GM12891 (cell line): ENCODE results near the gene PARM1.
"Not testable (repeated sequence)": the region's sequence is repeated elsewhere in the genome, so short reads cannot be mapped to it uniquely, and the experiment has no call there.

Source experiments
- DNase-seq: peaks from one replicate; pipeline ENCODE4 v3.0.0; 2011; ENCODE audit warnings: low spot score; ENCODE audit not compliant: insufficient read length
- FAIRE-seq: peaks from 2 replicates; lab custom pipeline; 2011; peaks lifted over from hg19 to GRCh38; lab: Jason Lieb, UNC
- PAX5 ChIP-seq: IDR thresholded peaks from 2 replicates; pipeline ENCODE4 v1.6.1; 2011; ENCODE audit warnings: low read length, moderate library complexity, mild to moderate bottlenecking; ENCODE audit not compliant: insufficient read depth, severe bottlenecking
- POLR2A ChIP-seq: IDR thresholded peaks from 2 replicates; pipeline ENCODE4 v1.6.1; 2011; ENCODE audit warnings: low read depth, low read length, control low read depth
- POLR2AphosphoS5 ChIP-seq: IDR thresholded peaks from 2 replicates; pipeline ENCODE4 v1.6.1; 2011; ENCODE audit warnings: low read depth, low read length, control low read depth
- POU2F2 ChIP-seq: IDR thresholded peaks from 2 replicates; pipeline ENCODE4 v1.6.1; 2011; ENCODE audit warnings: low read depth, mild to moderate bottlenecking, control low read depth, low read length, moderate library complexity
- SPI1 ChIP-seq: IDR thresholded peaks from 2 replicates; pipeline ENCODE4 v1.6.1; 2011; ENCODE audit warnings: low read depth, low read length, control low read depth
- TAF1 ChIP-seq: IDR thresholded peaks from 2 replicates; pipeline ENCODE4 v1.6.1; 2011; ENCODE audit warnings: low read depth, low read length, control low read depth

PARM1 gene

DNA sequence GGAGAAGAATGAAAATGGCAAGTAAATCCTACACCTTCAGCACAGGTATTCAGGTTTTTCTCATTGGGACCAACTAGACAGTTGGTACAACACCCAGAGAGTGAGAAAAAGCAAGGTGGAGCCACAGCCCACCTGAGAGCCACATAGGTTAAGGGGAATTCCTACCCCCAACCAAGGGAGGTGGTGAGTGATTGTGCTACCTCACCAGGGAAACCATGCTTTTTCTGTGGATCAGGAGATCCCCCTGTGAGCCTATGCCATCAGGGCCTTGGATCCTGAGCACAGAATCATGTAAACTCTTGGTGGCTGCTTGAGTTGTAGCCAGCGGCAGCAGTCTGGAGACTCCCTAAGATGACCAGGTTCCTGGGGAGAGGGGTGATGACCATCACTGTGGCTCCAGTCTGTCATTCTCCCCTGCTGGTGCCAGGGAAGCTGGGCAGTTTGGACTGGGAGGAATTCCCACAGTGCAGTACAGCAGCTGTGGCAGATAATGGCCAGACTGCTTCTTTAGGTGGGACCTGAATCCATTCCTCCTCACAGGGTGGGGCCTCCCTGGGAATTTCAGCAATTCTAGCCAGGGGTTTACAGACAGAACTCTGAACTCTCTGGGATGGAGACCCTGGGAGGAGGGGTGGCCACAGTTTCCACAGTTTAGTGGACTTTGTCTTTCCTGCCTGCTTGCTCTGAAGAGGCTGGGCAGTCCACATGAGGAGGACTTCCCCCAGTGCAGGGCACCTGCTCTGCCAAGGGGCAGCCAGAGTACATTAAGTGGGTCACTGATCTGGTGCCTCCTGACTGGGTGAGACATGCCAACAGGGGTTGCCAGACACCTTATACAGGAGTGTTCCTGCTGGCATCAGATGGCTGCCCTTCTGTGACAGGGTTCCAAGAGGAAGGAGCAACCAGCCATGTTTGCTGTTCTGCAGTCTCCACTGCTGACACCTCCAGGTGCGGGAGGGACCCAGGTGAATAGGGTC, 43.2 kb downstream of the PARM1 start:
- DNase-seq (no peak), FAIRE-seq (no peak)
- TF ChIP-seq POLR2A (no peak), PAX5 (no peak), POLR2AphosphoS5 (no peak), SPI1 (no peak), TAF1 (no peak), POU2F2 (no peak)

- FAIRE-seq (no peak), DNase-seq (no peak)
- no peak for TF ChIP-seq POU2F2
- TF ChIP-seq SPI1: no peak
- no peak for TF ChIP-seq POLR2AphosphoS5
- TF ChIP-seq PAX5: no peak
- no peak for TF ChIP-seq TAF1
- TF ChIP-seq POLR2A: no peak
These were observed 49.8 kb downstream of the PARM1 start for GRCh38 chr4:74982546-74983252.

GRCh38 chr4:74983253-74983635, 50.3 kb downstream of the PARM1 start:
- DNase-seq (no peak), FAIRE-seq (no peak)
- no peak for TF ChIP-seq TAF1
- TF ChIP-seq POU2F2: no peak
- TF ChIP-seq SPI1: no peak
- no peak for TF ChIP-seq POLR2A
- TF ChIP-seq POLR2AphosphoS5: no peak
- TF ChIP-seq PAX5: no peak

GRCh38 chr4:74990276-74990875, 57.5 kb downstream of the PARM1 start:
- TF ChIP-seq SPI1 (no peak), PAX5 (no peak)
- DNase-seq: no peak
- FAIRE-seq: no peak

- DNase-seq, FAIRE-seq: not testable (repeated sequence)
These were observed 61.5 kb downstream of the PARM1 start for GRCh38 chr4:74994436-74994835.

DNA sequence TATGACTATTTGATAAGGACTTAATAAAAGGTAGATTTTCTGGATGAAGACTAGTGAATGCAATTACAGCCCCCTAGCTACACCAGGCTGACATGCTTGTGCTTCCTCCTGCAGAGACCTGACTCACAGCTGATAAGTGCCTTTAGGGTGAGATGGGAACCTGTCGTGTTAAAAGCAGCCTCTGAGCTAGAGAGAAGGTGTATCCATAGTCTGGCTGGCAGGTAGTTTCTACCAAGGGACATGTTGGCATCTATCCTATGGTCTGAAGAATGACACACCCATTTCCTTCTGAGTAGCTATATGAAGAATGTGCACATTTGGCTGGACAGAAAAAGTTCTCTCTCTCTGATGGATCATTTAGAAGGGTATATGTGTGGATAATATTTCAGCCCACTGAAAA, 64.1 kb downstream of the PARM1 start:
- DNase-seq: no peak
- TF ChIP-seq POU2F2 (no peak), POLR2A (no peak), SPI1 (no peak), PAX5 (no peak)
- FAIRE-seq: no peak

- FAIRE-seq: no peak
- TF ChIP-seq POLR2A (no peak), SPI1 (no peak), PAX5 (no peak), POU2F2 (no peak), TAF1 (no peak)
- no peak for DNase-seq
These were observed 65.2 kb downstream of the PARM1 start for GRCh38 chr4:74997948-74998729.

GRCh38 chr4:74999714-75000309, 66.9 kb downstream of the PARM1 start:
- FAIRE-seq (no peak), DNase-seq (no peak)
- TF ChIP-seq POLR2AphosphoS5 (no peak), POU2F2 (no peak), POLR2A (no peak)

DNA sequence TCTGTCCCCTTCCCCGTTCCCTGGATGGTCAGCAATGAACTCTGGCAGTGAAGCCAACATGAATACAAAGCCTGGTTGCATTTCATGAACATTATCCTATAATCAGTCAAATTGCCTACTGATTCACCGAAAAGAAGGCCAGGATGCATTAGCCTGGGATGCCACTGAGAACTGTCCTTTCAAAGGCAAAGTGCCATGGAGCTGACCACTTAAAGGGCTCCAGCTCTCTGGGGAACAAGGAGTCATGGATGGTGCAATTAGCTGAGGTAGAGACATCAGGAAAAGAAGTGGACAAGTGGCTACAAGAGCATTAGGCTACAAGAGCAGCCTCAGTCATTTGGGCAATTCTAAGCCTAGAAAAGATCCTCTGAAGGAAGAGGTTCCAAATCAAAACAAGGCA, 69.0 kb downstream of the PARM1 start:
- no peak for DNase-seq
- no peak for FAIRE-seq
- TF ChIP-seq SPI1 (no peak), POLR2AphosphoS5 (no peak), PAX5 (no peak), TAF1 (no peak), POU2F2 (no peak), POLR2A (no peak)

DNA sequence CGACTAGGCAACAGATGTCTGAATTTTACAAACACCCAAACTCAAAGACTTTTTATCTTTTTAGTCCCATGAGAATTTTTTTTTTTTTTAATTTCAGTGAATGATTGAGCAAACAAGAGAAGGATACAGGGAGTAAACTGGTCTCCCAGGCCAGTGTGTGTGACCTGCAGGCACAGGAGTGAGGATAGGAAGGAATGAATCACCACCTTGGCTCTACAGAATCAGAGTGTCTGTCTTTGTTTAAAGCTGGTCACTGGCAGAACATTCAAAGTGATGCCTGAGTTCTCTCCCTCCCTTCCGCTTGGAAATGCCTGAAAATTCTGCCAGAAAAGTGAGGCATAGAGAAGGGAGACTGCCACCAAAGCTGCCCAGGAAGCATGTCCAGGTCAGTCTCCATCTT, 69.5 kb downstream of the PARM1 start:
- no peak for TF ChIP-seq POLR2A
- no peak for TF ChIP-seq POU2F2
- no peak for TF ChIP-seq SPI1
- FAIRE-seq: no peak
- DNase-seq: no peak
